Activated T-helper 17 cell treated with anti-CD3 and anti-CD28 coated beads, Interleukin-2, amount 50 U/mL, for 72 hours (primary cell): Measurements from ENCODE around the gene SSBP4. TPM values are rescaled to one million over a fixed set of nuclear protein-coding genes. Genes with fewer than 3 reads are reported as not detected.
A peak's percentile ranks its signal among the peaks of the same experiment; 100 is the strongest.
"Not testable (repeated sequence)": the region's sequence is repeated elsewhere in the genome, so short reads cannot be mapped to it uniquely, and the experiment has no call there.

Experiments
- ATAC-seq: fragments of 150-1000 bp; cut with Tn5 transposase; replicated peaks from 2 replicates; pipeline ENCODE4 v1.10.0; 2021; ENCODE audit warnings: mild to moderate bottlenecking, moderate library complexity
- H3K27ac Mint-ChIP-seq: one replicate; pipeline ENCODE4 v1.8.0; 2022; ENCODE audit warnings: mixed read lengths
- H3K27me3 Mint-ChIP-seq: one replicate; pipeline ENCODE4 v1.8.0; 2022; ENCODE audit warnings: mixed read lengths
- H3K36me3 Mint-ChIP-seq: one replicate; pipeline ENCODE4 v1.8.0; 2022; ENCODE audit warnings: low read depth, mild to moderate bottlenecking, mixed read lengths
- H3K4me1 Mint-ChIP-seq: one replicate; pipeline ENCODE4 v1.8.0; 2022; ENCODE audit warnings: mixed read lengths
- H3K4me3 Mint-ChIP-seq: one replicate; pipeline ENCODE4 v1.8.0; 2022; ENCODE audit warnings: mild to moderate bottlenecking, mixed read lengths
- H3K9me3 Mint-ChIP-seq: one replicate; pipeline ENCODE4 v1.8.0; 2022; ENCODE audit warnings: mixed read lengths
- total RNA-seq, 2 donors: library from RNA; stranded (reverse); gene quantifications; one replicate each; pipeline ENCODE4 v1.2.3, GENCODE V29; 2022

Gene SSBP4
- total RNA-seq: 100 to 1,000 TPM in 1 of 2 donors, 10 to 100 TPM in 1; 73.8 to 169 TPM

- peak within 1 kb of the TSS; percentile 95 for H3K27ac Mint-ChIP-seq
- H3K27me3 Mint-ChIP-seq: no peaks in the 10 kb centered on the region
- peak within 1 kb of the TSS; percentile 97 for H3K4me3 Mint-ChIP-seq
- H3K4me1 Mint-ChIP-seq: peaks cover 31% of the 10 kb centered on the region
- H3K9me3 Mint-ChIP-seq: no peaks in the 10 kb centered on the region
- peak; percentile 57 for ATAC-seq
- H3K36me3 Mint-ChIP-seq: peaks cover 26% of the 10 kb centered on the region
Measured at GRCh38 chr19:18419195-18419698, at the start of gene SSBP4. Gene SSBP4, plus strand, starts transcription at chr19:18419398. Its CDS starts 251 bp downstream, at chr19:18419649.

GRCh38 chr19:18373407-18373891 is 45.7 kb upstream of the SSBP4 start:
- Mint-ChIP-seq H3K27ac (peak overlapping the region; percentile 68), H3K36me3 (no peaks in the 10 kb centered on the region), H3K4me3 (peak overlapping the region; percentile 61), H3K27me3 (no peaks in the 10 kb centered on the region), H3K9me3 (no peaks in the 10 kb centered on the region), H3K4me1 (peaks cover 9% of the 10 kb centered on the region)
- ATAC-seq: no peak

- Mint-ChIP-seq H3K4me3 (peak overlapping the region; percentile 61), H3K27me3 (no peaks in the 10 kb centered on the region), H3K4me1 (peaks cover 9% of the 10 kb centered on the region), H3K36me3 (no peaks in the 10 kb centered on the region), H3K27ac (peak overlapping the region; percentile 68), H3K9me3 (no peaks in the 10 kb centered on the region)
- ATAC-seq: peak; percentile 98
Measured at GRCh38 chr19:18373892-18374629, 45.1 kb upstream of the SSBP4 start.

- no peak for ATAC-seq
- H3K36me3 Mint-ChIP-seq: no peaks in the 10 kb centered on the region
- H3K27ac Mint-ChIP-seq: no peak overlapping the region
- no peaks in the 10 kb centered on the region for H3K9me3 Mint-ChIP-seq
- H3K4me3 Mint-ChIP-seq: no peak overlapping the region
- no peaks in the 10 kb centered on the region for H3K27me3 Mint-ChIP-seq
- H3K4me1 Mint-ChIP-seq: peaks cover 9% of the 10 kb centered on the region
Measured at GRCh38 chr19:18377026-18377425, 42.2 kb upstream of the SSBP4 start.

- no peaks in the 10 kb centered on the region for H3K4me1 Mint-ChIP-seq
- H3K27ac Mint-ChIP-seq: no peak overlapping the region
- no peaks in the 10 kb centered on the region for H3K9me3 Mint-ChIP-seq
- H3K36me3 Mint-ChIP-seq: no peaks in the 10 kb centered on the region
- peaks cover 3% of the 10 kb centered on the region for H3K27me3 Mint-ChIP-seq
- no peak overlapping the region for H3K4me3 Mint-ChIP-seq
- ATAC-seq: no peak
Measured at GRCh38 chr19:18379803-18380747, 39.1 kb upstream of the SSBP4 start.

- Mint-ChIP-seq H3K4me1 (no peaks in the 10 kb centered on the region), H3K27ac (no peak overlapping the region), H3K9me3 (no peaks in the 10 kb centered on the region), H3K27me3 (peaks cover 3% of the 10 kb centered on the region), H3K4me3 (no peak overlapping the region), H3K36me3 (no peaks in the 10 kb centered on the region)
- ATAC-seq: no peak
Measured at GRCh38 chr19:18380843-18381242, 38.4 kb upstream of the SSBP4 start.

- not testable (repeated sequence) for ATAC-seq, H3K9me3 Mint-ChIP-seq, H3K4me3 Mint-ChIP-seq, H3K27me3 Mint-ChIP-seq, H3K27ac Mint-ChIP-seq, H3K4me1 Mint-ChIP-seq, H3K36me3 Mint-ChIP-seq
Measured at GRCh38 chr19:18383622-18384021, 35.6 kb upstream of the SSBP4 start.

- no peak overlapping the region for H3K4me3 Mint-ChIP-seq
- no peak overlapping the region for H3K27ac Mint-ChIP-seq
- no peaks in the 10 kb centered on the region for H3K9me3 Mint-ChIP-seq
- no peaks in the 10 kb centered on the region for H3K4me1 Mint-ChIP-seq
- no peaks in the 10 kb centered on the region for H3K36me3 Mint-ChIP-seq
- no peak for ATAC-seq
- H3K27me3 Mint-ChIP-seq: peaks cover 14% of the 10 kb centered on the region
Measured at GRCh38 chr19:18384775-18385174, 34.4 kb upstream of the SSBP4 start.

- peaks cover 14% of the 10 kb centered on the region for H3K27me3 Mint-ChIP-seq
- no peaks in the 10 kb centered on the region for H3K36me3 Mint-ChIP-seq
- no peak overlapping the region for H3K27ac Mint-ChIP-seq
Measured at GRCh38 chr19:18385359-18385674, 33.9 kb upstream of the SSBP4 start.

GRCh38 chr19:18385675-18386542 is 33.3 kb upstream of the SSBP4 start, which contains the start of gene GDF15:
Gene GDF15, plus strand, starts transcription at chr19:18386158. Its CDS starts 32 bp downstream, at chr19:18386190.
- Mint-ChIP-seq H3K4me3 (no peak within 1 kb of the TSS), H3K9me3 (no peaks in the 10 kb centered on the region), H3K27me3 (peaks cover 14% of the 10 kb centered on the region), H3K27ac (no peak within 1 kb of the TSS), H3K36me3 (no peaks in the 10 kb centered on the region), H3K4me1 (no peaks in the 10 kb centered on the region)
- ATAC-seq: no peak

More at GRCh38 chr19:18385359-18385674, 33.9 kb upstream of the SSBP4 start:
- Mint-ChIP-seq H3K9me3 (no peaks in the 10 kb centered on the region), H3K4me1 (no peaks in the 10 kb centered on the region), H3K4me3 (no peak overlapping the region)
- no peak for ATAC-seq

- H3K27ac Mint-ChIP-seq: no peak overlapping the region
- H3K27me3 Mint-ChIP-seq: peaks cover 14% of the 10 kb centered on the region
- no peaks in the 10 kb centered on the region for H3K36me3 Mint-ChIP-seq
- no peaks in the 10 kb centered on the region for H3K9me3 Mint-ChIP-seq
- no peaks in the 10 kb centered on the region for H3K4me1 Mint-ChIP-seq
- H3K4me3 Mint-ChIP-seq: no peak overlapping the region
- ATAC-seq: no peak
Measured at GRCh38 chr19:18386543-18387271, 32.5 kb upstream of the SSBP4 start.

- peak overlapping the region; percentile 73 for H3K4me3 Mint-ChIP-seq
- peaks cover 14% of the 10 kb centered on the region for H3K27me3 Mint-ChIP-seq
- H3K4me1 Mint-ChIP-seq: no peaks in the 10 kb centered on the region
Measured at GRCh38 chr19:18388100-18388959, 30.9 kb upstream of the SSBP4 start.

More at GRCh38 chr19:18388100-18388959, 30.9 kb upstream of the SSBP4 start:
- H3K36me3 Mint-ChIP-seq: no peaks in the 10 kb centered on the region
- ATAC-seq: peak; percentile 93
- no peak overlapping the region for H3K27ac Mint-ChIP-seq
- H3K9me3 Mint-ChIP-seq: no peaks in the 10 kb centered on the region
